ENCODE results near the gene FRYL. TPM values are rescaled to one million over a fixed set of nuclear protein-coding genes. Genes with fewer than 3 reads are reported as not detected.
"Not testable (repeated sequence)": the region's sequence is repeated elsewhere in the genome, so short reads cannot be mapped to it uniquely, and the experiment has no call there.

FRYL gene
- polyA plus RNA-seq, 2 donors: 8.9 to 12.8 TPM

DNA sequence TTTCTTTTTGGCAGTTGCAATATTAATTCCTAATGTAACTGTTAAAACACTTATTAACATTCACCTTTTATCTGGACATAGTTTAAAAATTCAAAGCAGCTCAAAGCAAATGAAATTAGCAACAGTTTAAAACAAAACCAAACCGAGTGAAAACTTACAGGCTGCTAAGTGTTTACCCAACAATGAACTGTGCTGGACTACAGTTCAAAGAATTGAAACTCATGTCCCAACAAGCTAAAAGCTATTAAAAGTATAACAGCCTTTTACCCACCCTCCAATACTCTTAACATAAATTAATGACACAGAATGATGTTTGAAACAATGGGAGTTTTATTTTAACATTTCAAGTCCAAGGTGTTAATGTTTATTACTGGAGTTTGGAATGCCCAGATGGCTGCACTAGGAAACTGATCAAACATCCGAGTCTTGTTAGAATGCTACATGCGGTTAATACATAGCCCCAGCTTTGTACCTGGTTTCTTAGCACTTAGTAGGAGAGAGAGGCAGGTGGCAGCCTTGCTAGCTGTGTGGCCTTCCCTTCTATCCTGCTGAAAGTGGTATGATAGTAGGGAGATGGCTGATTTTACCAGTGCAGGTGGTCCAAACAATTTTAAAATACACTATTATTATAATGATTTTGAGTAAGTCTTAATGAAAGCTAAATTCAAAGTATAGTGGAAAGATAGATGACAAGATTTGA is 21.1 kb upstream of the FRYL start:
- Histone ChIP-seq H3K4me1 (ENCODE audit: control insufficient read depth in 2 of 2, insufficient read depth in 2 of 2, low read length in 1 of 2) (no peaks in the 10 kb centered on the region), H3K27me3 (ENCODE audit: control insufficient read depth in 1 of 2, insufficient read depth in 2 of 2, low read length in 2 of 2) (no peaks in the 10 kb centered on the region), H3K27ac (ENCODE audit: low read depth in 2 of 2, low read length in 1 of 2) (no peak overlapping the region), H3K36me3 (ENCODE audit: control insufficient read depth in 2 of 2, insufficient read depth in 2 of 2, low read length in 1 of 2) (no peaks in the 10 kb centered on the region), H3K9me3 (ENCODE audit: control insufficient read depth in 2 of 2, insufficient read depth in 1 of 2, low read depth in 1 of 2, low read length in 1 of 2) (no peaks in the 10 kb centered on the region), H3K4me3 (ENCODE audit: low read depth in 1 of 2, low read length in 2 of 2) (no peak overlapping the region)
- 40 to 42% methylated on average over 3 of the region's 3 CpGs for WGBS, 2 donors

DNA sequence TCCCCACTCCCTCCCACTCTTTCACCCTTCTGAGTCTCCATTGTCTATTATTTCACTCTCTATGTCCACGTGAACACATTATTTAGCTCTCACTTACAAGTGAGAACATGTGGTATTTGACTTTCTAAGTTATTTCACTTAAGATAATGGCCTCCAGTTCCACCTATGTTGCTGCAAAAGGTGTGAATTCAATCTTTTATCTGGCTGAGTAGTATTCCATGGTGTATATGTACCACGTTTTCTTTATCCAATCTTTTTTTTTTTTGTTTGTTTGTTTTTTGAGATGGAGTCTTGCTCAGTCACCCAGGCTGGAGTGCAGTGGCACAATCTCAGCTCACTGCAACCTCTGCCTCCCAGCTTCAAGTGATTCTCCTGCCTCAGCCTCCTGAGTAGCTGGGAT is 20.1 kb upstream of the FRYL start:
- H3K36me3 ChIP-seq (ENCODE audit: control insufficient read depth in 2 of 2, insufficient read depth in 2 of 2, low read length in 1 of 2); H3K27me3 ChIP-seq (ENCODE audit: control insufficient read depth in 1 of 2, insufficient read depth in 2 of 2, low read length in 2 of 2); H3K9me3 ChIP-seq (ENCODE audit: control insufficient read depth in 2 of 2, insufficient read depth in 1 of 2, low read depth in 1 of 2, low read length in 1 of 2); H3K4me3 ChIP-seq (ENCODE audit: low read depth in 1 of 2, low read length in 2 of 2); H3K27ac ChIP-seq (ENCODE audit: low read depth in 2 of 2, low read length in 1 of 2); H3K4me1 ChIP-seq (ENCODE audit: control insufficient read depth in 2 of 2, insufficient read depth in 2 of 2, low read length in 1 of 2): not testable (repeated sequence)
- whole genome bisulfite sequencing, 2 donors: 73 to 80% methylated on average over 2 of the region's 2 CpGs

DNA sequence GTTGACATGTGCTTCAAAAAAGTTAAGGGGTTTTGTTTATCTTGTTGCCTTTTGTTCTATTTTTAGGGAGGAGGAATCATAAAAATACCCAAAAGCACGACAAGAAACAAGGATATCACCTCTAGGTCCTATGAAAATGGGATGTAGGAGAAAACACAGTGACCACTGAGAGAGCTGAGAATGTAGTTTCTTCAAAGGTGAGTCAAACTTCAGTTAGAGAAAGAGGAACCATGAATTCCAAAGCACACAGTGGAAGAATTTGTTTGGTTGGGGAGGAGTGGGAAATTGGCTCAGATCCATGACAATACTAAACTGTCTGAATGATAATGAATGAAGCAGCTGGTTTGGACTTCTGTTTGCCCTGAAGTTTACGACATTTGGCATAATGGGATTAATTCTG is 19.1 kb upstream of the FRYL start:
- Histone ChIP-seq H3K4me3 (ENCODE audit: low read depth in 1 of 2, low read length in 2 of 2) (no peak overlapping the region), H3K4me1 (ENCODE audit: control insufficient read depth in 2 of 2, insufficient read depth in 2 of 2, low read length in 1 of 2) (no peaks in the 10 kb centered on the region), H3K36me3 (ENCODE audit: control insufficient read depth in 2 of 2, insufficient read depth in 2 of 2, low read length in 1 of 2) (no peaks in the 10 kb centered on the region), H3K27me3 (ENCODE audit: control insufficient read depth in 1 of 2, insufficient read depth in 2 of 2, low read length in 2 of 2) (no peaks in the 10 kb centered on the region), H3K27ac (ENCODE audit: low read depth in 2 of 2, low read length in 1 of 2) (no peak overlapping the region), H3K9me3 (ENCODE audit: control insufficient read depth in 2 of 2, insufficient read depth in 1 of 2, low read depth in 1 of 2, low read length in 1 of 2) (no peaks in the 10 kb centered on the region)
- 54 to 70% methylated on average over 2 of the region's 2 CpGs for WGBS, 2 donors

DNA sequence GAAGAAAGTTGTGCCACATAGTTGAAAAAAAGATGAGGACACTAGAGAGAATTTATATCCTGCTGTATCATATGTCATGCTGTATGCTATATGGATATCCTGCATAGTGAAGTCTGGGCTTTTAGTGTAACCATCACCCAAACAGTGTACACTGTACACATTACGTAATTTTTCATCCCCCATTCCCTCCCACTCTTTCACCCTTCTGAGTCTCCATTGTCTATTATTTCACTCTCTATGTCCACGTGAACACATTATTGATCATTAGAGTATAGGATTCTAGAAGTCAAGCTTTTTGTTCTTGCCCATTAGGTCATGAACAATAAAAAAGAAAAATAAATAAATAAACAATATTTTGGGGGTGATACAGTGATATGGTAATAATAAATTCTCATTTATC is 18.0 kb upstream of the FRYL start:
- Histone ChIP-seq H3K36me3 (ENCODE audit: control insufficient read depth in 2 of 2, insufficient read depth in 2 of 2, low read length in 1 of 2) (no peaks in the 10 kb centered on the region), H3K4me1 (ENCODE audit: control insufficient read depth in 2 of 2, insufficient read depth in 2 of 2, low read length in 1 of 2) (no peaks in the 10 kb centered on the region), H3K27ac (ENCODE audit: low read depth in 2 of 2, low read length in 1 of 2) (no peak overlapping the region), H3K27me3 (ENCODE audit: control insufficient read depth in 1 of 2, insufficient read depth in 2 of 2, low read length in 2 of 2) (no peaks in the 10 kb centered on the region), H3K4me3 (ENCODE audit: low read depth in 1 of 2, low read length in 2 of 2) (no peak overlapping the region), H3K9me3 (ENCODE audit: control insufficient read depth in 2 of 2, insufficient read depth in 1 of 2, low read depth in 1 of 2, low read length in 1 of 2) (no peaks in the 10 kb centered on the region)
- 87 to 89% methylated on average over 2 of the region's 2 CpGs for WGBS, 2 donors

DNA sequence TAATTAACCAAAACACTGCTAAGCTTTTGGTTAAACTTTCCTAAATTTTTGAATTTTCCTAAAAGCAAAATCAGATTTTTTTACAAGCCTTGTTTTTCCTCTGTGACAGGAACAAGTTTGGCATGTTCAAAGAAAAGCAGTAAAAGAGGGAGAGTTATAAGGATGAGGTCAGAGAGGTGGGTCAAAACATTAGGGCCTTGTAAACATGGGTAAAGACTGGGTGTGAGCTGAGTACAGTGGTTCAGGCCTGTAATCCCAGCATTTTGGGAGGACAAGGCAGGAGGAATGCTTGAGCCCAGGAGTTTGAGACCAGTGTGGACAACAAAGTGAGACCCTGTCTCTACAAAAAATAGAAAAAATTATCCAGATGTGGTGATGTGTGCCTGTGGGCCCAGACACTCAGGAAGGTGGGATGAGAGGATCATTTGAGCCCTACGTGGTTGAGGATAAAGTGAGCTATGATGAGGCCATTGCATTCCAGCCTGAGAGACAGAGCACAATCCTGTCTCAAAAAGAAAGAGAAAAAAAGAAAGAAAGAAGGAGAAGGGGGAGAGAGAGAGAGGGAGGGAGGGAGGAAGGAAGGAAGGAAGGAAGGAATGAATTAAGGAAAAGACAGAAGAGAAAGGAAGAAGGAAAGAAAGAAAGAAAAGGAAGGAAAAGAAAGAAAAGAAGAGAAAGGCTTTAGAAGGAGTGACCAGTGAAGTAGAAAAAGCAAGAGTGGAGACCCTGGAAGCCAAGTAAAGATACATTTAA is 17.0 kb upstream of the FRYL start:
- WGBS, 2 donors: 84 to 85% methylated on average over 1 of the region's 1 CpG
- H3K27ac ChIP-seq (ENCODE audit: low read depth in 2 of 2, low read length in 1 of 2): no peak overlapping the region
- H3K4me3 ChIP-seq (ENCODE audit: low read depth in 1 of 2, low read length in 2 of 2): no peak overlapping the region
- no peaks in the 10 kb centered on the region for H3K36me3 ChIP-seq (ENCODE audit: control insufficient read depth in 2 of 2, insufficient read depth in 2 of 2, low read length in 1 of 2)
- no peaks in the 10 kb centered on the region for H3K27me3 ChIP-seq (ENCODE audit: control insufficient read depth in 1 of 2, insufficient read depth in 2 of 2, low read length in 2 of 2)
- H3K4me1 ChIP-seq (ENCODE audit: control insufficient read depth in 2 of 2, insufficient read depth in 2 of 2, low read length in 1 of 2): no peaks in the 10 kb centered on the region
- no peaks in the 10 kb centered on the region for H3K9me3 ChIP-seq (ENCODE audit: control insufficient read depth in 2 of 2, insufficient read depth in 1 of 2, low read depth in 1 of 2, low read length in 1 of 2)

DNA sequence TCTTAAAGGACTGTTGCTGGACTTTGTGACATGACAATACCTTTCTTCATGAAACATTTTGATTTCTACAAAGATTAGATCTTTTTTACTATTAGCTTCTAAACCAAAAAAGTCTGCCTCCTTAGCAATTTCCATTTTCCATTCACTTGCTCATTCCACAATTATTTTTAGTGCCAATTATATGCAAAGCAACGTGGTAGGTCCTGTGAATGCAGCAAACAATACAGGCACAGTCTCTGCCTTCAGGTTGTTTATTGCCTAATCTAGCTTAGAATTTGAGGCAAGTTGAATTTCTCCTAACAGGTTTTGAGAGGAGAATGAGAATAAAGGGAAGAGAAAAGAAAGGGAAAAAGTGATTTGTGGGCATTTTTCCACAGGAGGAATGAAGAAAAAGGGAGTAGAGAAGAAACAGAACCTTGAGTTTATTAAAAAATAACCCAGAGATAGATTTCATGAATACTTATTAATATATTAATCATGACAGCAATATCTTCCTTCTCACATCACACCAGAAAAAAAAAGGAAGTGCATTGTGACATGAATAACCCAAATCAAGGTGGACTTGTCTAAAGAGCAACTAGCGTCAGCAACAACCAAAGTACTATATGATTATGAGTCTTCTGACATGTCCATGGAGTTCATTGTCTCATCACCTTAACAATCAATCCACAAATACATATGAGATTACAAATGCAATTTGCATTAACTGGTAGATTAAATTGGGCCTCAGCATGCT is 16.3 kb upstream of the FRYL start:
- no peaks in the 10 kb centered on the region for H3K27me3 ChIP-seq (ENCODE audit: control insufficient read depth in 1 of 2, insufficient read depth in 2 of 2, low read length in 2 of 2)
- H3K4me3 ChIP-seq (ENCODE audit: low read depth in 1 of 2, low read length in 2 of 2): no peak overlapping the region
- no peaks in the 10 kb centered on the region for H3K36me3 ChIP-seq (ENCODE audit: control insufficient read depth in 2 of 2, insufficient read depth in 2 of 2, low read length in 1 of 2)
- WGBS, 2 donors: 71 to 83% methylated on average over 2 of the region's 2 CpGs
- no peaks in the 10 kb centered on the region for H3K9me3 ChIP-seq (ENCODE audit: control insufficient read depth in 2 of 2, insufficient read depth in 1 of 2, low read depth in 1 of 2, low read length in 1 of 2)
- H3K27ac ChIP-seq (ENCODE audit: low read depth in 2 of 2, low read length in 1 of 2): no peak overlapping the region
- no peaks in the 10 kb centered on the region for H3K4me1 ChIP-seq (ENCODE audit: control insufficient read depth in 2 of 2, insufficient read depth in 2 of 2, low read length in 1 of 2)

DNA sequence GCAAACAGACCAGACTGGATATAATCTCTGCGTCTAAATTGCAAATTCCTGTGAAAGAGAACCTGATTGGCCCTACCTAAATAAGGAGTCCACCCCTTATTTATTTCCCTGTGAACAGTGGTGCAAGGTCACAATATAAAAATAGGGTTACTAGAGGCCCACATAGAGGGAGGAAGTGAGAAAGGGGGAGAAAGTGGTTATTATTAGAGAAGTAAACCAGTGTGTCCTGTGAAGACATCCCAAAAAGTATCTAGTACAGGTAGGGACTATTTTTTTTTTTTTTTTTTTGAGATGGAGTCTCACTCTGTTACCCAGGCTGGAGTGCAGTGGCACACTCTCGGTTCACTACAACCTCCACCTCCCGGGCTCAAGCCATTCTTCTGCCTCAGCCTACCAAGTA is 15.0 kb upstream of the FRYL start:
- Histone ChIP-seq H3K27me3 (ENCODE audit: control insufficient read depth in 1 of 2, insufficient read depth in 2 of 2, low read length in 2 of 2) (no peaks in the 10 kb centered on the region), H3K27ac (ENCODE audit: low read depth in 2 of 2, low read length in 1 of 2) (no peak overlapping the region), H3K4me3 (ENCODE audit: low read depth in 1 of 2, low read length in 2 of 2) (no peak overlapping the region), H3K36me3 (ENCODE audit: control insufficient read depth in 2 of 2, insufficient read depth in 2 of 2, low read length in 1 of 2) (no peaks in the 10 kb centered on the region), H3K4me1 (ENCODE audit: control insufficient read depth in 2 of 2, insufficient read depth in 2 of 2, low read length in 1 of 2) (no peaks in the 10 kb centered on the region), H3K9me3 (ENCODE audit: control insufficient read depth in 2 of 2, insufficient read depth in 1 of 2, low read depth in 1 of 2, low read length in 1 of 2) (no peaks in the 10 kb centered on the region)
- whole genome bisulfite sequencing, 2 donors: 94 to 97% methylated on average over 3 of the region's 3 CpGs

DNA sequence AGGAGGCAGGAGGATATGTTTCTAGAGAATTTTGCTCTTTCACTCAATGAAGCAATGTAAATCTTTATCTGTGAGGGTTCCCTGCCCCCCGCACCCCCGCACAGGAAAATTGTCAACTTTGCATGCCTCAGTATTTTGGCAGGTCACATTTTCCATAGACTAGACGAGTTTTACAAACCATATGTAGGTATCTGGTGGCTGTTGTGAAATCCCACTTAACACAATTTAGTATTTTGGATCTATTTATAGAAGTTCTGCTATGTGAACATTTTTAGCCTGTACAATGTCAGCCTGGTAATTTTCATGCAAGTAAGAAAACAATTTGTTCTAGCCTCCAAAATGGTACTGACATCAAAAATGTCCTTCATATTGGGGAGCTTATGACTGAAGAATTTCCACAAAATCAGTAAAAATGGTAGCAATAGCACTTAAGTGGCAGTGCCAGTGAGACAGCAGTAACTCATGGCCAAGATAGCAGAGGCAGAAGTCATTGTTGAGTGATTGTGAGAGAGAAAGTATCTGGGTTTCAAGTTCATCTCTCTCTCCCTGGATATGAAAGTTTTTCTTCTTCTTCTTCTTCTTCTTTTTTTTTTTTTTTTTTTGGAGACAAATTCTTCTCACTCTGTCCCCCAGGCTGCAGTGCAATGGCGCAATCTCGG is 12.4 kb upstream of the FRYL start:
- Histone ChIP-seq H3K27ac (ENCODE audit: low read depth in 2 of 2, low read length in 1 of 2) (no peak overlapping the region), H3K27me3 (ENCODE audit: control insufficient read depth in 1 of 2, insufficient read depth in 2 of 2, low read length in 2 of 2) (no peaks in the 10 kb centered on the region), H3K9me3 (ENCODE audit: control insufficient read depth in 2 of 2, insufficient read depth in 1 of 2, low read depth in 1 of 2, low read length in 1 of 2) (no peaks in the 10 kb centered on the region), H3K36me3 (ENCODE audit: control insufficient read depth in 2 of 2, insufficient read depth in 2 of 2, low read length in 1 of 2) (no peaks in the 10 kb centered on the region), H3K4me1 (ENCODE audit: control insufficient read depth in 2 of 2, insufficient read depth in 2 of 2, low read length in 1 of 2) (no peaks in the 10 kb centered on the region), H3K4me3 (ENCODE audit: low read depth in 1 of 2, low read length in 2 of 2) (no peak overlapping the region)
- WGBS, 2 donors: 82% methylated on average over 5 of the region's 5 CpGs

DNA sequence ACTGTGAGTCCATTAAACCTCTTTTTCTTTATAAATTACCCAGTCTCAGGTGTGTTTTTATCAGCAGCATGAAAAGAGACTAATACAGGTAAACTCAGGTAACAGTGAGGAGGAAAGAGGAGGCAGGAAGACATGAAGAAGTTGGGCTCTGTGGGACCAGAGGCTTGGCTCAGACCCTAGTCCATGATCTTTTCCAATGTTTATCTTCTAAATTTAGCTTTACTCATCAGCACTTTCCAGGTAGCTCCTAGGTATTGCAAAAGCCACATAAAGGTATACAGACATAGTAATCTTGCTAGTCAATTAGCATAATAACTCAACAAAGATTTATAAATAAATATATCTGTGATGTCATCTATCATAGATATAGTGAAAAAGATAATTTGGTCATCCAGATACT is 11.2 kb upstream of the FRYL start:
- Histone ChIP-seq H3K27me3 (ENCODE audit: control insufficient read depth in 1 of 2, insufficient read depth in 2 of 2, low read length in 2 of 2) (no peaks in the 10 kb centered on the region), H3K36me3 (ENCODE audit: control insufficient read depth in 2 of 2, insufficient read depth in 2 of 2, low read length in 1 of 2) (no peaks in the 10 kb centered on the region), H3K27ac (ENCODE audit: low read depth in 2 of 2, low read length in 1 of 2) (no peak overlapping the region), H3K9me3 (ENCODE audit: control insufficient read depth in 2 of 2, insufficient read depth in 1 of 2, low read depth in 1 of 2, low read length in 1 of 2) (no peaks in the 10 kb centered on the region), H3K4me1 (ENCODE audit: control insufficient read depth in 2 of 2, insufficient read depth in 2 of 2, low read length in 1 of 2) (no peaks in the 10 kb centered on the region), H3K4me3 (ENCODE audit: low read depth in 1 of 2, low read length in 2 of 2) (no peak overlapping the region)
